KMS-11 (cell line): ENCODE data around the gene BEND4.

Experiments used
- H2AFZ ChIP-seq: fragments of 200-600 bp; sonication (generic); 2 replicates; pipeline ENCODE4 v1.6.1; 2016; ENCODE audit warnings: antibody characterized with exemption, mixed run types, low read depth
- H3K27ac ChIP-seq: fragments of 200-600 bp; sonication (generic); 2 replicates; pipeline ENCODE4 v1.6.1; 2016; ENCODE audit warnings: mild to moderate bottlenecking, mixed run types
- H3K27me3 ChIP-seq: fragments of 200-600 bp; sonication (generic); 2 replicates; pipeline ENCODE4 v1.6.1; 2017; ENCODE audit warnings: mild to moderate bottlenecking, low read depth, mixed run types, moderate library complexity; ENCODE audit not compliant: insufficient read depth
- H3K36me3 ChIP-seq: fragments of 200-600 bp; sonication (generic); 2 replicates; pipeline ENCODE4 v1.6.1; 2017; ENCODE audit warnings: mild to moderate bottlenecking, mixed run types; ENCODE audit not compliant: insufficient read depth
- H3K4me1 ChIP-seq: fragments of 200-600 bp; sonication (generic); 2 replicates; pipeline ENCODE4 v1.6.1; 2016; ENCODE audit warnings: mild to moderate bottlenecking, low read depth, mixed run types; ENCODE audit not compliant: poor library complexity, severe bottlenecking
- H3K4me2 ChIP-seq: fragments of 200-600 bp; sonication (generic); 2 replicates; pipeline ENCODE4 v1.7.0; 2016; ENCODE audit warnings: mild to moderate bottlenecking, mixed run types
- H3K4me3 ChIP-seq: fragments of 200-600 bp; sonication (generic); IDR thresholded peaks from 2 replicates; pipeline ENCODE4 v1.6.1; 2017; ENCODE audit warnings: low read depth, low read length, mixed read lengths; ENCODE audit not compliant: insufficient read depth
- H3K79me2 ChIP-seq: fragments of 200-600 bp; sonication (generic); 2 replicates; pipeline ENCODE4 v1.6.1; 2016; ENCODE audit warnings: low read depth, mixed run types; ENCODE audit not compliant: insufficient read depth
- H3K9ac ChIP-seq: fragments of 200-600 bp; sonication (generic); 2 replicates; pipeline ENCODE4 v1.6.1; 2016; ENCODE audit warnings: mild to moderate bottlenecking, mixed run types
- H4K20me1 ChIP-seq: fragments of 200-600 bp; sonication (generic); 2 replicates; pipeline ENCODE4 v1.6.1; 2016; ENCODE audit warnings: mild to moderate bottlenecking, mixed run types; ENCODE audit not compliant: insufficient read depth
- TF ChIP-seq, protein P1 (sequence below): fragments of 200-600 bp; sonication (generic); conservative IDR thresholded peaks from 2 replicates; pipeline ENCODE4 v1.6.1; 2017; ENCODE audit warnings: low read depth, mild to moderate bottlenecking, antibody characterized with exemption, low read length, moderate library complexity, mixed read lengths

The BEND4 gene

GRCh38 chr4:42150653-42151567 lies 1.5 kb downstream of the BEND4 start:
- H3K4me3 ChIP-seq: peak overlapping the region; percentile 8
- no peaks in the 10 kb centered on the region for H3K27me3 ChIP-seq
- peak overlapping the region; percentile 42; the same call in 1 of the 2 replicates for H3K9ac ChIP-seq
- no peaks in the 10 kb centered on the region for H4K20me1 ChIP-seq
- H3K79me2 ChIP-seq: no peaks in the 10 kb centered on the region; the same call in 1 of the 2 replicates
- no peak overlapping the region for H3K27ac ChIP-seq
- TF ChIP-seq, protein P1, sequence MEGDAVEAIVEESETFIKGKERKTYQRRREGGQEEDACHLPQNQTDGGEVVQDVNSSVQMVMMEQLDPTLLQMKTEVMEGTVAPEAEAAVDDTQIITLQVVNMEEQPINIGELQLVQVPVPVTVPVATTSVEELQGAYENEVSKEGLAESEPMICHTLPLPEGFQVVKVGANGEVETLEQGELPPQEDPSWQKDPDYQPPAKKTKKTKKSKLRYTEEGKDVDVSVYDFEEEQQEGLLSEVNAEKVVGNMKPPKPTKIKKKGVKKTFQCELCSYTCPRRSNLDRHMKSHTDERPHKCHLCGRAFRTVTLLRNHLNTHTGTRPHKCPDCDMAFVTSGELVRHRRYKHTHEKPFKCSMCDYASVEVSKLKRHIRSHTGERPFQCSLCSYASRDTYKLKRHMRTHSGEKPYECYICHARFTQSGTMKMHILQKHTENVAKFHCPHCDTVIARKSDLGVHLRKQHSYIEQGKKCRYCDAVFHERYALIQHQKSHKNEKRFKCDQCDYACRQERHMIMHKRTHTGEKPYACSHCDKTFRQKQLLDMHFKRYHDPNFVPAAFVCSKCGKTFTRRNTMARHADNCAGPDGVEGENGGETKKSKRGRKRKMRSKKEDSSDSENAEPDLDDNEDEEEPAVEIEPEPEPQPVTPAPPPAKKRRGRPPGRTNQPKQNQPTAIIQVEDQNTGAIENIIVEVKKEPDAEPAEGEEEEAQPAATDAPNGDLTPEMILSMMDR: no peak
- H3K36me3 ChIP-seq: no peaks in the 10 kb centered on the region
- H3K4me2 ChIP-seq: peak overlapping the region; percentile 36; the same call in 1 of the 2 replicates
- H2AFZ ChIP-seq: peak overlapping the region; percentile 75
- H3K4me1 ChIP-seq: no peaks in the 10 kb centered on the region

DNA sequence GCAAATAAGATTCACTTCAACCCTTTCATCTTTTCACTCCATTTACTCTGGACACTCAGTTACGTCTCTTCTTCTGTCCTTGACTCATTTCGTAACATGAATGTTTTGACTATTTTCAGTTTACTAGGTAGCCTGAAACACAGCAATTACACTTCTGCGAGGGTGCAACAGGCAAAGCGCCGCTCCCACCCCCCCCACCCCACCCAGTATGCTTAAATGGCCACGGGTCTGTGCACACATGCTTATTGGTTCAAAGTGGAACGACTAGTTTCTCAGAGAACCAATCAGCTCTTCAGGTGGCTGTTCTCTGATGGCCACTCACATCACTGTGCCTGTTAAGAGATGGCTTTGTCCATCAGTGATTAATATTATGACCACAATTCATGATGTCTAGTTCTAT lies 3.5 kb downstream of the BEND4 start:
- Histone ChIP-seq H4K20me1 (no peaks in the 10 kb centered on the region), H3K79me2 (no peaks in the 10 kb centered on the region; the same call in 1 of the 2 replicates), H3K27me3 (no peaks in the 10 kb centered on the region), H3K27ac (no peak overlapping the region), H3K4me1 (no peaks in the 10 kb centered on the region), H3K9ac (no peak overlapping the region), H3K4me3 (no peak overlapping the region), H3K4me2 (no peak overlapping the region), H3K36me3 (no peaks in the 10 kb centered on the region), H2AFZ (no peak overlapping the region)
- TF ChIP-seq, protein P1: no peak

DNA sequence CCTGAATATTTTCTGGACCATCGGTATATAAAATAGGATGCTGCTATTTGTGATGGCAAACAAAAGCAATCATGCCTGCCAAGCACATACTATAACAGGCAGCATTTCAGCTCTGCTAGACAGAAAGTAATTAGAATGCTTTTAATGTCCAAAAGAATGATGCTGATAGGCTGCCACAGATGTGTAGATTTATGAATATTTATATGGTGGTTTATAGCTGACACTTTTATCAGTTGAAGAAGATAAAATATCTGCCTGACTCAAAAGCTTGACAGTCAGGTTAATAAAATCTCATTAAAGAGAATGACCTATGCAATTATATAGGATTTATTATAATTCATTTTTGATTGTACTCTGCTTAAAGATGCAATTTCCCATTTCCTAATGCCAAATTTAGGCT lies 4.0 kb downstream of the BEND4 start:
- Histone ChIP-seq H3K4me2 (no peak overlapping the region), H3K9ac (no peak overlapping the region), H3K4me1 (no peaks in the 10 kb centered on the region), H3K27ac (no peak overlapping the region), H4K20me1 (no peaks in the 10 kb centered on the region), H3K4me3 (no peak overlapping the region), H3K79me2 (no peaks in the 10 kb centered on the region; the same call in 1 of the 2 replicates), H2AFZ (no peak overlapping the region), H3K27me3 (no peaks in the 10 kb centered on the region), H3K36me3 (no peaks in the 10 kb centered on the region)
- TF ChIP-seq, protein P1: no peak

GRCh38 chr4:42144028-42144427 lies 8.4 kb downstream of the BEND4 start:
- H3K79me2 ChIP-seq: no peaks in the 10 kb centered on the region; the same call in 1 of the 2 replicates
- H3K4me2 ChIP-seq: no peak overlapping the region
- no peaks in the 10 kb centered on the region for H3K27me3 ChIP-seq
- H3K4me3 ChIP-seq: no peak overlapping the region
- H3K9ac ChIP-seq: no peak overlapping the region
- no peak overlapping the region for H2AFZ ChIP-seq
- no peaks in the 10 kb centered on the region for H3K36me3 ChIP-seq
- H3K27ac ChIP-seq: no peak overlapping the region
- H3K4me1 ChIP-seq: no peaks in the 10 kb centered on the region
- TF ChIP-seq, protein P1: no peak
- no peaks in the 10 kb centered on the region for H4K20me1 ChIP-seq
